Tibial nerve (tissue), 4 donors: ENCODE measurements around the gene TMPRSS11F. TPM values are rescaled to one million over a fixed set of nuclear protein-coding genes. Genes with fewer than 3 reads are reported as not detected.

Experiments used
- DNase-seq, 2 donors: peaks; one replicate each; pipeline ENCODE4 v3.0.0-alpha.2; 2019; ENCODE audit warnings: low spot score in 2 of 2
- H3K27ac ChIP-seq, 4 donors: fragments of 200-600 bp; sonication (generic) in 3 of 4; one replicate each; pipeline ENCODE4 v1.5.1; 2017 to 2019; ENCODE audit warnings: mild to moderate bottlenecking in 1 of 4
- H3K27me3 ChIP-seq, 2 donors: fragments of 200-600 bp; sonication (generic) in 1 of 2; one replicate each; pipeline versions ENCODE4 v1.5.1 to v1.6.0; 2017 to 2019
- H3K36me3 ChIP-seq, 3 donors: fragments of 200-600 bp; sonication (generic); one replicate each; pipeline ENCODE4 v1.5.1; 2018 to 2019
- H3K4me1 ChIP-seq, 4 donors: fragments of 200-600 bp; sonication (generic) in 3 of 4; one replicate each; pipeline ENCODE4 v1.5.1; 2017 to 2019
- H3K4me3 ChIP-seq, 4 donors: fragments of 200-600 bp; sonication (generic) in 3 of 4; one replicate each; pipeline ENCODE4 v1.5.1; 2017 to 2019; ENCODE audit warnings: mild to moderate bottlenecking in 1 of 4, moderate library complexity in 1 of 4
- H3K9me3 ChIP-seq, 4 donors: fragments of 200-600 bp; sonication (generic) in 3 of 4; one replicate each; pipeline ENCODE4 v1.5.1; 2017 to 2019
- CTCF ChIP-seq, 5 experiments: fragments of 200-600 bp in 3 of 5; fragments of 450-650 bp in 2 of 5; sonication (generic) in 3 of 5; IDR thresholded peaks; one replicate each; pipeline ENCODE4 v1.5.1; 2016 to 2019; ENCODE audit warnings: antibody characterized with exemption in 5 of 5, mild to moderate bottlenecking in 3 of 5, moderate library complexity in 2 of 5
- EP300 ChIP-seq, 2 donors: sonication (generic); formaldehyde crosslinking; IDR thresholded peaks; one replicate each; pipeline ENCODE4 v1.6.1; 2017; ENCODE audit warnings: antibody characterized with exemption in 2 of 2, mild to moderate bottlenecking in 1 of 2
- POLR2A ChIP-seq, 2 donors: fragments of 450-650 bp; IDR thresholded peaks; one replicate each; pipeline ENCODE4 v1.6.1; 2017; ENCODE audit warnings: antibody characterized with exemption in 2 of 2, mild to moderate bottlenecking in 2 of 2, moderate library complexity in 2 of 2
- WGBS, 2 donors: methylation state at CpG; one replicate each; pipeline ENCODE4 v1.1.5; 2018; 5-methylcytosine and 5-hydroxymethylcytosine counted together
- total RNA-seq, 4 donors: library from RNA; depleted of rRNA; stranded (reverse); fragments of >200 nt; gene quantifications; one replicate each; pipeline ENCODE4 v1.1.0, GENCODE V29; 2016

The TMPRSS11F gene
- total RNA-seq, 4 donors from 2014 or later = not detected

GRCh38 chr4:68082758-68083157, 46.9 kb downstream of the TMPRSS11F start:
- no peak overlapping the region for H3K27ac ChIP-seq
- H3K9me3 ChIP-seq = peaks cover 0 to 10% (median 3%) of the 10 kb centered on the region in 4 donors
- H3K36me3 ChIP-seq = no peaks in the 10 kb centered on the region
- no peak for DNase-seq
- H3K27me3 ChIP-seq = no peaks in the 10 kb centered on the region
- 36 to 50% methylated on average over 1 of the region's 1 CpG for WGBS, 2 donors
- no peaks in the 10 kb centered on the region for H3K4me1 ChIP-seq
- H3K4me3 ChIP-seq = no peak overlapping the region
- TF ChIP-seq EP300 (IDR thresholded peaks at IDR 0.05) = no peak

GRCh38 chr4:68079928-68080327, 49.7 kb downstream of the TMPRSS11F start:
- Histone ChIP-seq H3K27ac (no peak overlapping the region), H3K36me3 (no peaks in the 10 kb centered on the region), H3K27me3 (no peaks in the 10 kb centered on the region), H3K4me1 (no peaks in the 10 kb centered on the region), H3K9me3 (no peaks in the 10 kb centered on the region), H3K4me3 (no peak overlapping the region)
- no peak for DNase-seq
- TF ChIP-seq CTCF (IDR thresholded peaks at IDR 0.05) = no peak

- no peak for DNase-seq
- Histone ChIP-seq H3K27me3 (no peaks in the 10 kb centered on the region), H3K27ac (no peak overlapping the region), H3K4me3 (no peak overlapping the region), H3K36me3 (no peaks in the 10 kb centered on the region), H3K4me1 (no peaks in the 10 kb centered on the region), H3K9me3 (no peaks in the 10 kb centered on the region)
- TF ChIP-seq POLR2A (IDR thresholded peaks at IDR 0.05) (no peak), CTCF (IDR thresholded peaks at IDR 0.05) (no peak), EP300 (IDR thresholded peaks at IDR 0.05) (no peak)
- 88 to 90% methylated on average over 7 to 8 of the region's 8 CpGs for WGBS, 2 donors
Measured at GRCh38 chr4:68077737-68078136, 51.9 kb downstream of the TMPRSS11F start.

- no peaks in the 10 kb centered on the region for H3K27me3 ChIP-seq
- no peak overlapping the region for H3K27ac ChIP-seq
- H3K4me1 ChIP-seq = no peaks in the 10 kb centered on the region
- no peak for DNase-seq
- TF ChIP-seq POLR2A (IDR thresholded peaks at IDR 0.05) (no peak), EP300 (IDR thresholded peaks at IDR 0.05) (no peak), CTCF (IDR thresholded peaks at IDR 0.05) (no peak)
- no peaks in the 10 kb centered on the region for H3K36me3 ChIP-seq
- no peaks in the 10 kb centered on the region for H3K9me3 ChIP-seq
- H3K4me3 ChIP-seq = no peak overlapping the region
Measured at GRCh38 chr4:68077301-68077700, 52.4 kb downstream of the TMPRSS11F start.

GRCh38 chr4:68076194-68076593, 53.5 kb downstream of the TMPRSS11F start:
- TF ChIP-seq EP300 (IDR thresholded peaks at IDR 0.05) (no peak), POLR2A (IDR thresholded peaks at IDR 0.05) (no peak), CTCF (IDR thresholded peaks at IDR 0.05) (no peak)

GRCh38 chr4:68074397-68074796, 55.3 kb downstream of the TMPRSS11F start:
- Histone ChIP-seq H3K27ac (no peak overlapping the region), H3K36me3 (no peaks in the 10 kb centered on the region), H3K9me3 (no peaks in the 10 kb centered on the region), H3K4me3 (no peak overlapping the region), H3K27me3 (no peaks in the 10 kb centered on the region), H3K4me1 (no peaks in the 10 kb centered on the region)
- TF ChIP-seq EP300 (IDR thresholded peaks at IDR 0.05) (no peak), POLR2A (IDR thresholded peaks at IDR 0.05) (no peak), CTCF (IDR thresholded peaks at IDR 0.05) (no peak)
- DNase-seq = no peak

More at GRCh38 chr4:68076194-68076593, 53.5 kb downstream of the TMPRSS11F start:
- H3K36me3 ChIP-seq = no peaks in the 10 kb centered on the region
- H3K4me3 ChIP-seq = no peak overlapping the region
- no peak overlapping the region for H3K27ac ChIP-seq
- no peaks in the 10 kb centered on the region for H3K9me3 ChIP-seq
- no peak for DNase-seq
- no peaks in the 10 kb centered on the region for H3K4me1 ChIP-seq
- WGBS, 2 donors = 74 to 83% methylated on average over 2 of the region's 2 CpGs
- H3K27me3 ChIP-seq = no peaks in the 10 kb centered on the region
